A549 treated with AZD9567 at 1 μM for 4 hours (cell line): Measurements from ENCODE around the gene TXNDC12. TPM values are rescaled to one million over a fixed set of nuclear protein-coding genes. Genes with fewer than 3 reads are reported as not detected.

Experiments used
- total RNA-seq: library from RNA; stranded (reverse); fragments of 200-300 nt; extraction: Qiagen RNA extraction; gene quantifications from 5 replicates; pipeline ENCODE4 v1.2.3, GENCODE V29; 2022; ENCODE audit not compliant: insufficient read depth

The TXNDC12 gene
- total RNA-seq, result 37.8 to 39.4 TPM (median 38.1 TPM) in 5 replicates

GRCh38 chr1:52055066-52055865 lies at the start of gene TXNDC12:
TSS of gene TXNDC12 (minus strand) at chr1:52055191. CDS start at chr1:52055096, 95 bp downstream.

GRCh38 chr1:52056163-52056936 lies 1.4 kb upstream of the TXNDC12 start, which contains the start of gene BTF3L4:
TSS of gene BTF3L4 (plus strand) at chr1:52056295. CDS start at chr1:52059848, 3,553 bp downstream.

GRCh38 chr1:52033190-52034049 lies 21.6 kb downstream of the TXNDC12 start, which contains the start of gene KTI12:
TSS of gene KTI12 (minus strand) at chr1:52033810. CDS start at chr1:52033761, 49 bp downstream.

GRCh38 chr1:51990478-51990965 lies 64.5 kb downstream of the TXNDC12 start, which contains the start of gene RAB3B:
TSS of gene RAB3B (minus strand) at chr1:51990700. CDS start at chr1:51977117, 13,583 bp downstream.

Other genes starting within 250 kb of the TXNDC12 start
- gene NRDC, start 176.5 kb downstream of the TXNDC12 start, total RNA-seq, result 71.4 to 90.1 TPM (median 74.5 TPM) in 5 replicates
- 5.0 to 9.2 TPM (median 5.1 TPM) in 5 replicates for gene RAB3B, start 64.5 kb downstream of the TXNDC12 start, total RNA-seq
- 15.7 to 19.4 TPM (median 17.7 TPM) in 5 replicates for gene KTI12, start 21.4 kb downstream of the TXNDC12 start, total RNA-seq
- gene BTF3L4, start 1.1 kb upstream of the TXNDC12 start, total RNA-seq, result 29.7 to 60.2 TPM (median 32.5 TPM) in 5 replicates
- 6.9 to 11.3 TPM (median 7.3 TPM) in 5 replicates for gene ZFYVE9, start 86.9 kb upstream of the TXNDC12 start, total RNA-seq